Lower lobe of right lung (tissue), 2 donors: ENCODE data around the gene KLF15. TPM values are rescaled to one million over a fixed set of nuclear protein-coding genes. Genes with fewer than 3 reads are reported as not detected.

Experiments used
- ATAC-seq, 2 donors: fragments of 200-7000 bp; cut with Tn5 transposase; one replicate each; pipeline ENCODE4 v1.9.1; 2020 to 2022; ENCODE audit warnings: mild to moderate bottlenecking in 2 of 2, moderate library complexity in 2 of 2
- DNase-seq: peaks from one replicate; pipeline ENCODE4 v3.0.0-alpha.2; 2020
- H3K27ac ChIP-seq: fragments of 200-600 bp; one replicate; pipeline ENCODE4 v1.8.0; 2022
- H3K27me3 ChIP-seq: fragments of 200-600 bp; one replicate; pipeline ENCODE4 v1.8.0; 2022; ENCODE audit warnings: low read depth
- H3K36me3 ChIP-seq: fragments of 200-600 bp; one replicate; pipeline ENCODE4 v1.8.0; 2022; ENCODE audit warnings: mild to moderate bottlenecking
- H3K4me1 ChIP-seq: fragments of 200-600 bp; one replicate; pipeline ENCODE4 v1.8.0; 2022
- H3K4me3 ChIP-seq: fragments of 200-600 bp; one replicate; pipeline ENCODE4 v1.8.0; 2022; ENCODE audit warnings: mild to moderate bottlenecking
- H3K9me3 ChIP-seq: fragments of 200-600 bp; one replicate; pipeline ENCODE4 v1.8.0; 2022
- intact Hi-C: fragments of 100-400 bp; cut with DNase I; formaldehyde crosslinking; loops from one replicate; pipeline ENCODE4 v1.11.0; 2022
- total RNA-seq: library from RNA; stranded (reverse); fragmentation: NEBNext Ultra II Directional; extraction: Animal tissue kit (Norgen Biotek cat#: 25700); gene quantifications from one replicate; pipeline ENCODE4 v1.2.1, GENCODE V29; 2021
- TF ChIP-seq, protein P1 (sequence below): fragments of 200-600 bp; IDR thresholded peaks from one replicate; pipeline ENCODE4 v1.8.0; 2022; ENCODE audit warnings: antibody characterized with exemption, mild to moderate bottlenecking
- donor health status: DM: no; HTN: yes; CAD: no; lungs with severe emphysema.

Gene KLF15
- total RNA-seq, 1 donor from 2014 or later: 40.1 TPM

DNA sequence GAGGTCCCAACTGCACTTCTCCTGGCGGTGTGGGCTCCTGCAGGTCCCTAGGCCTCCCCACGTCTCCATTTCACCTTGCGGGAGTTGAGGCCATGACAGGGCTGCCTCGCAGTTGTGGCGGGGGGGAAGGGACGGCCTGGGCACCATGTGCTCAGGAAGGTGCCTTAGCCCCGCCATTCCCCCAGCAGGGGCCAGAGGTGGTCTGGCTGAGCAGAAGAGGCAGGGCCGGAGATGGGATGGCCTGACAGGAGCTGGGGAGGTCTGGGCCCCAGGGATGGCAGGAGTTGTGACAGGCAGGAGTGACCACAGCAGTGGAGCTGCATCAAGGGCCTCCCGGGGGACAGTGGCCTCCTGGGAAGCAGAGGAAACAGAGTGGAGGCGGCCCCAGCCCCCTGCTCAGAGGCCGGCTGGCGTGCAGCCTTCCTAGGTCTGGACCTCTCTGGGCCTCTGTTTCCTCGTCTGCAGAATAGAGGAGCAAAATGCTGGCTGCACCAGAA lies 18.7 kb upstream of the KLF15 start:
- Histone ChIP-seq H3K27ac (no peak overlapping the region), H3K27me3 (no peaks in the 10 kb centered on the region), H3K4me1 (peaks cover 17% of the 10 kb centered on the region), H3K4me3 (no peak overlapping the region), H3K9me3 (no peaks in the 10 kb centered on the region), H3K36me3 (no peaks in the 10 kb centered on the region)
- DNase-seq (no peak), ATAC-seq (no peak)
- intact Hi-C loops: no loop called here
- TF ChIP-seq, protein P1, sequence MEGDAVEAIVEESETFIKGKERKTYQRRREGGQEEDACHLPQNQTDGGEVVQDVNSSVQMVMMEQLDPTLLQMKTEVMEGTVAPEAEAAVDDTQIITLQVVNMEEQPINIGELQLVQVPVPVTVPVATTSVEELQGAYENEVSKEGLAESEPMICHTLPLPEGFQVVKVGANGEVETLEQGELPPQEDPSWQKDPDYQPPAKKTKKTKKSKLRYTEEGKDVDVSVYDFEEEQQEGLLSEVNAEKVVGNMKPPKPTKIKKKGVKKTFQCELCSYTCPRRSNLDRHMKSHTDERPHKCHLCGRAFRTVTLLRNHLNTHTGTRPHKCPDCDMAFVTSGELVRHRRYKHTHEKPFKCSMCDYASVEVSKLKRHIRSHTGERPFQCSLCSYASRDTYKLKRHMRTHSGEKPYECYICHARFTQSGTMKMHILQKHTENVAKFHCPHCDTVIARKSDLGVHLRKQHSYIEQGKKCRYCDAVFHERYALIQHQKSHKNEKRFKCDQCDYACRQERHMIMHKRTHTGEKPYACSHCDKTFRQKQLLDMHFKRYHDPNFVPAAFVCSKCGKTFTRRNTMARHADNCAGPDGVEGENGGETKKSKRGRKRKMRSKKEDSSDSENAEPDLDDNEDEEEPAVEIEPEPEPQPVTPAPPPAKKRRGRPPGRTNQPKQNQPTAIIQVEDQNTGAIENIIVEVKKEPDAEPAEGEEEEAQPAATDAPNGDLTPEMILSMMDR: no peak

DNA sequence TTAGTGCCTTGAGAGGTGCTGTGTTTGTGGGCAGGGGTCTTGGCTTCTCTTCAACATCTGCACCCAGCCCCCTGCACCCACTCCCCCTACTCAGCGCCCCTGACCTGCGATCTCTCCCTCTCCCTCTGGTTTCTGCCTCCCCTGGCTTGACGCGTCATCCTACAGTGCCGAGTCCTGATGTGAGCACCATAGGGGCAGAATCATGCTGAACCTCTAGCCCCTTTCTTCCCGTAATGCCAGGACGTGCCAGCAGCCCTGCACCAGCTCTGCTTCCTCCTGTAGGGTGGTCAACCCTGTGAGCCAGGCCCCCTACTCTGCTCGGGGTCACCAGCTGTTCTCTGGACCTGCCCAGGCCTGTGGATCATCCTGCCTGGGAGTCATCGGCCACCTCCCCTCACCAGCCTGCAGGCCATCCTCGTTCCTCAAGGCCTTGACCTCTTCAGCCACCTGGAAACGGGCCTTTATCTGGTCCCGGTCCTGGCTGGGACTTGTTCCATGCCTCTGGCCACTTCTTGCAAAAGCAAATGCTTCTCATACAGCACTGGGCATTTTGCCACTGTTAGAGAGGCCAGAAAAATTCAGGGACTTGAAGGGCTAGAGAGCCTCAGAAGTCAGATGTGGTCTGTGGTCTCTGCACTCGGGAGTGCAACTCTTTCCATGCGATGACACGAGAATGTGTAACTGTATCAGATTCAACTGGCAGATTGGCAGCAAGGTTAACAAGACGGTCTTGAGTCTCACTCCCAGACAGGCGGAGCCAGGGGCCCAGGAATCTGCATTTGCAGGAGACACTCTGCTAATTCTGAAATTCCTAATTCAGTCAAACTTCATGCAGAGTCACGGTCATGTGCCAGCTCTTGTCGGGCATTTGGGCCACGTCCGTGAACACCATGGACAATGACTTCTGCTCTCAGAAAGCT lies 16.7 kb upstream of the KLF15 start:
- no peaks in the 10 kb centered on the region for H3K27me3 ChIP-seq
- DNase-seq: no peak

DNA sequence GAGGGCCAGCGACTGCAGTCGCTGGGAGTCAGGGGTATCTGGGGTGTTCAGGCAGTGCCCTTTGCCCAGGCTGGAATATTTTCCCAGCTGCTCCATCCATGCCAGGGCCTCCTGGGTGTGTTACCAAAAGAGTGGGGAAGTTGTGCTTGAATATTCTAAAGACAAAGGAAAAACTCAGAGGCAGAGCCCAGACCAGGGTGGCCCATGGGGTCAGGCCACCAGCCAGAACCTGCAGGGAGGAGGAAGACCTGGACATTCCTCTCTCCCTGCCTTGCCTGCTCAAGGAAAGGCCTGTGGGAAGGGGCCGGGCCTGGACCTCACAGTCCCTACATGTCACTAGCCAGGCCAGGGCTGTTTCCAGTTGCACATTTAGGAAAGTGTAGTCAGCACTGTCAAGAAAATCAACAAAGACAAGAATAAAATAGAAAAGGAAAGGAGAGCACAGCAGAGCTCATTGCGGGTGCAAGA lies 16.0 kb upstream of the KLF15 start:
- DNase-seq: no peak

More for the DNA sequence above, 16.7 kb upstream of the KLF15 start:
- no peak overlapping the region for H3K4me3 ChIP-seq
- no peaks in the 10 kb centered on the region for H3K9me3 ChIP-seq
- TF ChIP-seq, protein P1: no peak
- H3K4me1 ChIP-seq: peaks cover 17% of the 10 kb centered on the region
- H3K36me3 ChIP-seq: no peaks in the 10 kb centered on the region
- peak overlapping the region; percentile 64 for H3K27ac ChIP-seq
- peak; percentile 67 to 78 for ATAC-seq
- intact Hi-C loops: no loop called here

DNA sequence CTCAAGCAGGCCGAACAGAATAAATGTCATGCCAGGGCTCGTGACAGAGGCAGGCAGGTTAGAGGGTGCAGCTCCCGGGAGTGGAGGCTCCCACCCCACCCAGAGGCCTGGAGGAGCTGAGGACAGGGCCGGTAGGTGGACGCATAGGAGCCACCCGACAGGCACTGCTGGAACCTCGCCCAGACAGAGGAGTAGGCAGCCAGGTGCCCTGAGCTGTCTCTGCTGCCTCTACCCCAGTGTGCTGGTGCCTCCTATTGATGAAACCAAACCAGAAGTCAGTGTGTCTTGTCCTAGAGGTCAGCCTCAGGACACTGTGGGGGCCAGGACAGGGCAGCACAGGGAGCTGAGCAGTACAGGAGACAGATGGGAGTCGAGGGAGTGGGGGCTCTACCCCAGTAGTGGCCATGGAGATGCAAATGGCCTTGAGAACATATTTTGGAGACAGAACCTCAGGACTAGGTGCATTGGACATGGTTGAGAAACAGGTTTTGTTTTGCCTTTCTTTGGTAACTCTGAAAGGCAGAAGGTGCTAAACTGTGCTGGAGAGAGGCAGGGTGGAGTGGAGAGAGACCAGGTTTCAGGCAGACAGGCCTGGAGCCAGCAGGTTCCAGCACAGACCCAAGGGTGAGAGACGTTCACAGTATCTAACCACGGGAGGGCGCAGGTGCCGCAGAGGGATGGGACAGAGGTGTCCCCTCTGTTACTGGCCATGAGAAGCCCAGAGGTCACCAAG lies 15.4 kb upstream of the KLF15 start:
- H3K9me3 ChIP-seq: no peaks in the 10 kb centered on the region
- no peak overlapping the region for H3K4me3 ChIP-seq
- TF ChIP-seq, protein P1: no peak
- ATAC-seq (no peak), DNase-seq (no peak)
- intact Hi-C loops: no loop called here
- no peak overlapping the region for H3K27ac ChIP-seq
- no peaks in the 10 kb centered on the region for H3K27me3 ChIP-seq
- no peaks in the 10 kb centered on the region for H3K36me3 ChIP-seq
- peaks cover 17% of the 10 kb centered on the region for H3K4me1 ChIP-seq

More for the DNA sequence above, 16.0 kb upstream of the KLF15 start:
- Histone ChIP-seq H3K27ac (no peak overlapping the region), H3K4me3 (no peak overlapping the region), H3K27me3 (no peaks in the 10 kb centered on the region), H3K9me3 (no peaks in the 10 kb centered on the region), H3K4me1 (peaks cover 17% of the 10 kb centered on the region), H3K36me3 (no peaks in the 10 kb centered on the region)
- no peak for ATAC-seq
- intact Hi-C loops: no loop called here
- TF ChIP-seq, protein P1: no peak

DNA sequence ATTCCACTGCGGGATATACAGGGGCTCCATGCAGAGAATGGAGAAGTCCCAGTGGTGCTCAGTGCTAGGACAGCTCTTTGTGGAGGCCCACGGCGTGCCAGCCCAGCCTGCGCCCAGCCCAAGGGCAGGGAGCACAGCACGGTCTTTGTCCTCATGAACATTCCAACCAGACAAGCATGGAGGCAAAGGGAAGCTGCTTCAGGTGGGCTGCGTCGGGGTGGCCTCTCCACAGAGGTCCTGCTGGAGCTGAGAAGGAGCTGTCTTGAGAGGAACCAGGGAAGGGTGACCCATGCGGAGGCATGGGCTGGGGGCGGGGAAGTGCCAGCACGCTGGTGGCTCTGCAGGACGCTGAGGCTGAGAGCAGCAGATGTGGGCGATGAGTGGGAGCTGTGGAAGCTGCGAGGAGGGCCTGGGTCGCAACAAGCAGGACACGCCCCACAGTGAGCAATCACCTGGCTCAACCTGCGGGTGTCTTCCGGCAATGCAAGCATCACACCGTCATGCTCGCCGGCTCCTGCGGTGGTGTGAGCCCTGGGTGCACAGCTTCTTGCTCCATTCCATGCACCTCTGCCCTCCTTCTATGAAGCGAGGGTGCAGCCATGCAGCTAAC lies 14.0 kb upstream of the KLF15 start:
- ATAC-seq (no peak), DNase-seq (no peak)
- Histone ChIP-seq H3K27me3 (no peaks in the 10 kb centered on the region), H3K36me3 (no peaks in the 10 kb centered on the region), H3K4me1 (peaks cover 17% of the 10 kb centered on the region), H3K27ac (no peak overlapping the region), H3K9me3 (no peaks in the 10 kb centered on the region), H3K4me3 (no peak overlapping the region)
- intact Hi-C loops: no loop called here
- TF ChIP-seq, protein P1: no peak
